Hematopoietic multipotent progenitor cell treated with erythropoietin and hydrocortisone succinate and interleukin-3 and kit ligand, for 15 days (in vitro differentiated cells): ENCODE data around the gene RNASE13.
A peak's percentile ranks its signal among the peaks of the same experiment; 100 is the strongest.

Experiments
- DNase-seq: peaks from one replicate; pipeline ENCODE4 v3.0.0-alpha.2; 2015; ENCODE audit warnings: low spot score

RNASE13 gene

GRCh38 chr14:21034707-21035106 lies at the start of gene RNASE13:
Gene RNASE13, minus strand, starts transcription at chr14:21034807. Its CDS starts 519 bp downstream, at chr14:21034288.
- no peak for DNase-seq

DNA sequence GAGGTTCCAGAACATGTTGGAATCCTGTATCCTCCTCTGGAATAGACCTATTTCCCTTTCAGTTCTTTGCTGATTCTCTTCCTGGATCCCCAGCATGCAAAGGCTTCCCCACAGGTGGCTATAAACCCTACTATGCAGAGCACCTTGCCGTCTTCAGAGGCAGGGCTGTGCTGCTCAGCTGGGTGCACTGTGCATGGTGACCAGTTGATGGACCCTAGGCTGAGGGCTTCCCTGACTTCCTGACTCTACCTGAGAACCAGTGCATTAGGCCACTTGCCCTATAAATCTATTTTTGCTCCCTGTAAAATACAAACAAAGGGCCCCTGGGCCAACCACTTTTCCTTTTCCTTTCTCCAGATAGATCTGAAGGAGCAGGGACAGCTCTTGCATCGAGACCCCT lies 49.8 kb upstream of the RNASE13 start:
- DNase-seq = no peak

DNA sequence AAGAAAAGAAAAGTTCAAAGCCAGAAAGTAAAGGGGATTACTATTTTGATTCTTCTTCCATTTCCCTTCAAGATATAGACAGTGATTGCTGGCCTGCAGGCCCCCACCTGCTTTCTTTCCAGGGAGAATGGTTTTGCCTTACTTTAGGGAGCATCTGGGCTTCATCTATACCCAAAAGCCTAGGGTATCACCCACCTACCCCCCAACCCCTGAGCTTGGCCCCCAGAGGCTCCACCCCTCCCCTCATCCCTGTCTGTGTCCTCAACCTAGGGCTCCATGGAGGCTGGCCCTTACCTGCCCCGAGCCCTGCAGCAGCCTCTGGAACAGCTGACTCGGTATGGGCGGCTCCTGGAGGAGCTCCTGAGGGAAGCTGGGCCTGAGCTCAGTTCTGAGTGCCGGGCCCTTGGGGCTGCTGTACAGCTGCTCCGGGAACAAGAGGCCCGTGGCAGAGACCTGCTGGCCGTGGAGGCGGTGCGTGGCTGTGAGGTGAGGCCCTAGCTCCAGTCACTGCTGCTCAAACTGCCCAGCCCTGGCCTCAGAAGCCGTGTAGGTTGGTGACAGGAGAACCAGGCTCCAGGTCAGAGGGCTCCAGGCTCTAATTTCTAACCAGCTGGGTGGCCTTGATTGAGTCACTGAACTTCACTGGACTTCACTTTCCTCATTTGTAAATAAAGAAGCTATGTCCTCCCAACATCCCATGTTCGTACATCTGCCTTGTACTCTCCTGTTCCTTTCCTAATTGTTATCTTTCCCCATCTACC lies 49.1 kb upstream of the RNASE13 start:
- DNase-seq = no peak

GRCh38 chr14:21081521-21082142 lies 47.0 kb upstream of the RNASE13 start:
- no peak for DNase-seq

- no peak for DNase-seq
Observed at GRCh38 chr14:21078726-21079125, 44.1 kb upstream of the RNASE13 start.

- no peak for DNase-seq
Observed at GRCh38 chr14:21078287-21078686, 43.7 kb upstream of the RNASE13 start.

DNA sequence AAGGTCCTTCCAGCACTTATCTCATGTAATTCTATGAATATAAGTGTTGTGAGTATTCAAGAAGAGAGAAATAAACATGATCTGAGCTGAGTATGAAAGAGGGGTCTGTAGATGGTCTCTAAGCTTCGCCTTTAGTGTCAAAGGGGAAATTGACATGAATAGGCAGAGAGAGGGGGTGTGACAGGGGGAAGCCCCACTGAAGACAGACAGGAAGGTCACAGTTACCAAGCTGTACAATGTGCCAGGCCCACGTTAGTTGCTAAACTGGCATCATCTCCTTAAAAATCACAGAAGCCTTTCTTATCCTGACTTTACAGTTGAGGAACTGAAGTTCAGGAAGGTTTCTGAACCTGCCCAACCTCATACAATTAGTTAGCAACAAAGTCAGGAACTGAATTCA lies 43.1 kb upstream of the RNASE13 start:
- no peak for DNase-seq

DNA sequence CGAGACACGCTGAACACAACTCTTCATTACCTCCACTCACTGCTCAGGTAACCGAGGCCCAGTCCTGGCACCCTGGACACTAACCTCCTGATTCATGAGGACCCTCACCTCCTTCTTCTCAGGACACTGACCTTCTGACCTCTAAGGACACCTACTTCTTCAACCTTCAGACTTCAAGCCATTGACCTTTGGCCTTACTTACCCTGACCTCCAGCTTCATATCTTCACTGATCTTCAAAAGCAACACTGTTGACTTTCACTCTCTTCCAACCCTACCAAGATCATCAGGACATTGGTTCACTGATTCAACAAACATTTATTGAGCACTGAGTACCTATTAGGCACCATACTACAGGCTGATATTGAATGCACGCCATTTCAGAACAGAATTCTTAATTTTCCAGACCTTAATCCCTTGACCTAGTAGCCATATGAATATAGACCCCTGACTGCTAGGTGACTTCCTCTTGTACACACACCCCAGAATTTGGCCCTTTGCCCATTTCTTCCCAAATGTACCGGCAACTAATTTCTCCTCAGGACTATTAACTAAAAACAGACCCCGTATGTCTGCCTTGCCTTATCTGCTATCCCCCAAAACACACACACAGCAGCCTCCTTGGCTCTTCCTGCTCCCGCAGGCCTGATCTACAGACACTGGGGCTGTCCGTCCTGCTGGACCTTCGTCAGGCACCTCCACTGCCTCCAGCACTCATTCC lies 41.3 kb upstream of the RNASE13 start:
- DNase-seq = no peak

DNA sequence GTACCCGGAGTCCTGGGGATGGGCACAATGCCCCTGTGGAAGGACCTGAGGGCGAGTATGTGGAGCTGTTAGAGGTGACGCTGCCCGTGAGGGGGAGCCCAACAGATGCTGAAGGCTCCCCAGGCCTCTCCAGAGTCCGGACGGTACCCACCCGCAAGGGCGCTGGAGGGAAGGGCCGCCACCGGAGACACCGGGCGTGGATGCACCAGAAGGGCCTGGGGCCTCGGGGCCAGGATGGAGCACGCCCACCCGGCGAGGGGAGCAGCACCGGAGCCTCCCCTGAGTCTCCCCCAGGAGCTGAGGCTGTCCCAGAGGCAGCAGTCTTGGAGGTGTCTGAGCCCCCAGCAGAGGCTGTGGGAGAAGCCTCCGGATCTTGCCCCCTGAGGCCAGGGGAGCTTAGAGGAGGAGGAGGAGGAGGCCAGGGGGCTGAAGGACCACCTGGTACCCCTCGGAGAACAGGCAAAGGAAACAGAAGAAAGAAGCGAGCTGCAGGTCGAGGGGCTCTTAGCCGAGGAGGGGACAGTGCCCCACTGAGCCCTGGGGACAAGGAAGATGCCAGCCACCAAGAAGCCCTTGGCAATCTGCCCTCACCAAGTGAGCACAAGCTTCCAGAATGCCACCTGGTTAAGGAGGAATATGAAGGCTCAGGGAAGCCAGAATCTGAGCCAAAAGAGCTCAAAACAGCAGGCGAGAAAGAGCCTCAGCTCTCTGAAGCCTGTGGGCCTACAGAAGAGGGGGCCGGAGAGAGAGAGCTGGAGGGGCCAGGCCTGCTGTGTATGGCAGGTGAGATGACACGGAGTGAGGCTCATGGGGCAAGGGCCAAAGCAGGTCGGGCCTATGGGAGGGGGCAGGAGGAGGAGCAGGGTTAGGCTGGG lies 40.0 kb upstream of the RNASE13 start:
- no peak for DNase-seq

DNA sequence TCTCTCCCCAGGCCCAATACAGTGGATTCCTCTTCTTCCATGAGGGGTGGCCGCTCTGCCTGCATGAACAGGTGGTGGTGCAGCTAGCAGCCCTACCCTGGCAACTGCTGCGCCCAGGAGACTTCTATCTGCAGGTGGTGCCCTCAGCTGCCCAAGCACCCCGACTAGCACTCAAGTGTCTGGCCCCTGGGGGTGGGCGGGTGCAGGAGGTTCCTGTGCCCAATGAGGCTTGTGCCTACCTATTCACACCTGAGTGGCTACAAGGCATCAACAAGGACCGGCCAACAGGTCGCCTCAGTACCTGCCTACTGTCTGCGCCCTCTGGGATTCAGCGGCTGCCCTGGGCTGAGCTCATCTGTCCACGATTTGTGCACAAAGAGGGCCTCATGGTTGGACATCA lies 39.3 kb upstream of the RNASE13 start:
- DNase-seq = no peak

DNA sequence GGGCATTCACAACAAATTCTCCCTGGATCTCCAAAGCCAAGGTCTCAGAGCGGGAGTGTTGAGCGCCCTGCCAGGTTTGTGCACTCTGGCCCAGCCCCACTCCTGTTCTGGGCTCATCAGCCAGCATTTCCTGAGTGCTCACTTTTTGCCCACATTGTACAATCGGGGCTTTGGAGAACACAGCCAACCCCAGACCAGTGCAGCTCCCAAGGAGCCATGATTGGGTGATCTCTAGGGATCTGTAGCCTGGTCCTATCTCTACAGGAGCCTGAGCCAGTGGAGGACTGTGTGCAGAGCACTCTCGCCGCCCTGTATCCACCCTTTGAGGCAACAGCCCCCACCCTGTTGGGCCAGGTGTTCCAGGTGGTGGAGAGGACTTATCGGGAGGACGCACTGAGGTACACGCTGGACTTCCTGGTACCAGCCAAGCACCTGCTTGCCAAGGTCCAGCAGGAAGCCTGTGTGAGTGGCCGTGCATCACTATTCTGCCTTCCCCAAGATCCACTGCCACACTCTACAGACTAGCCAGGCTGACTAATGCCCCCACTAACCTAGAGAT lies 38.3 kb upstream of the RNASE13 start:
- DNase-seq = no peak

DNA sequence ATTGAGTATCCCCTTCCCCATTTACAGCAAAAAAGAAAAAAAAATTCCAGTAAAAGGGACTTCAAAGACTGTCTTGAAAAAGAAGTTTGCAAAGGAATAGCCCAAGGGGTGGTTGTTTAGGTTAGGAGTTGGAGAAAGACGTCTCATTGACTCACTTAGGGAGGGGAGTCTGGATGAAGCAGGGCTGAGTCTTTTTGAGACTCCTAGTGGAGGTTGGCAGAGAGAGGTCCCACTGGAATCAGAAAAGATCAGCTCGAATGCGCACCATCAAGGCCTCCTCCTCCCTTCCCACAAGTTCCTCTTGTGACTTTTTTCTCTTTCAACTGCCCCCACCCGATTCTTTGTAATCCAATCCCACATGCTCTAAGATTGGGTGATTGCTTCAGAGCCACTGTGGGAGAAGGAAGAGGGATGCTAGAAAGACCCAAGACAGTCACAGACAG lies 37.4 kb upstream of the RNASE13 start:
- no peak for DNase-seq

DNA sequence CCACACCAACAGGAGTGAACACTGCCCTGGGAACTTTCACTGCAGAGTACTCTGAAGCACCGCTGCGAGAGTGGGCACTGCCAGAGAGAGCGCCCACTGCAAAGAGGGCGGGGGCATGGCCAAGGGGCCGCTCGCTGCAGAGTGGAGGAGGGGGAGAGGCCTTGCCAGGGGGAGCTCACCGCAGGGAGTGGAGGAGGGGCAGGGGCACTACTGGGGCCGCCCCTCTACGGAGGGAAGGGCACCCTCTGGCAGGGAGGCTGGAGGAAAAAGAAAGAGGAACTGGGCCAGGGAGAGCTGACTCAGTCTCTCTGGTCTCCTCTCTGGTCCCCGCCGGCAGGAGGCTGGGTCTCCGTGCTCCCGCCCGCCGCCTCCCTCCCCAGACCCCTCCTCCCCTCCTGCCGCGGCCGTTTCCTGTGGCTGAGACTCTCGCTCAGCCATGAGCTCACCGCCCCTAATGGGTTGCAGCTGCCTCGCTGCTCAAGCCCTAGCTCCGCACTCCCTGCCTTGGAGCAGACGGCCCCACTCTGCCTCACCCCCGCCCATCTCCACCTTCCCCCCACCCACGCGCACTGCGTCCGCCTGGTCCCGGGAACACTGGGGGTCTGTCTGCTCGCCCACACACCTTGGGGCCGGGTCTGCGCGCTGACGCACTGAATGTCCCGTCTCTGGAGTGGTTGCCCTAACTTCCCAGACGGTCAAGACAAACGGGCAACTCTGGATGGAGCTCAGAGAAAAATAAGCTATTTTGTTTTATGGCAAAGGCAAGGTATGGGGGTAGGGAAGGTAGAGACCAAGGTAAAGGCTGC lies 36.8 kb upstream of the RNASE13 start:
- no peak for DNase-seq

GRCh38 chr14:21070610-21071224 lies 36.1 kb upstream of the RNASE13 start:
- no peak for DNase-seq

- no peak for DNase-seq
Observed at GRCh38 chr14:21070083-21070609, 35.5 kb upstream of the RNASE13 start, which contains the start of gene ARHGEF40. Gene ARHGEF40, plus strand, starts transcription at chr14:21070304. Its CDS starts 93 bp downstream, at chr14:21070397.

DNA sequence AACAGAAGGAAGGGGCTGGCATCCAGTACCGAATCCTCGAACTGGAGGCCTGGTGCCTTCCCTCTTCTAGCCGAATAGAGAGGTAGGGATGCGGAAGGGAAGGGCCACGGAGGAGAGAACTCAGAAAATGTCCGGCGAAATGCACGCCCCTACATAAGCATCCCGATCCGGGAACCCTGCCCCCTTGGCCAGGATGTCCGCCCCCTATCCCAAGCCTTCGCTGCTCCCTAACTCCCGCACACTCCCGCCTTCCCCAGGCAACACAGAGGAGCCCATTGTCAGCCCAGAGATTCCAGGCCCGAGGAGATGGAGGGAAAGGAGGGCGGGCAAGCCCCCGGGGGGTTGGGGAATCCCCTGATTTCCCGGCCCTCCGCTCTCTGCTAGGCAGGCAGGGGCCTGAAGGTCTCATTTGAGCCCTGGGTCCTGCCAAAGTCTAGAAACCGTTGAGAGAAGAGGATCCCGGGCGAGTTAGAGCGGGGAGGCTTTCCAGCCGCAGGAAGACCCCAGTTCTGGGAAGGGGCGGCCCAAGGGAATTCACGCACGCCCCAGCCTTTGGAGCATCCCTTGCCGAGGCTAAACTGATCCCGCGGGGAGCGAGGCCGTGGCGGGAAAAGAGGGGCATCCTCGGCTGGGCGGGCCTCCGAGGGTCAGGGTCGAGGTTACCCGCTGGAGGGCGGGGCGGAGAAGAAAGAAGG lies 34.9 kb upstream of the RNASE13 start:
- DNase-seq = no peak

DNA sequence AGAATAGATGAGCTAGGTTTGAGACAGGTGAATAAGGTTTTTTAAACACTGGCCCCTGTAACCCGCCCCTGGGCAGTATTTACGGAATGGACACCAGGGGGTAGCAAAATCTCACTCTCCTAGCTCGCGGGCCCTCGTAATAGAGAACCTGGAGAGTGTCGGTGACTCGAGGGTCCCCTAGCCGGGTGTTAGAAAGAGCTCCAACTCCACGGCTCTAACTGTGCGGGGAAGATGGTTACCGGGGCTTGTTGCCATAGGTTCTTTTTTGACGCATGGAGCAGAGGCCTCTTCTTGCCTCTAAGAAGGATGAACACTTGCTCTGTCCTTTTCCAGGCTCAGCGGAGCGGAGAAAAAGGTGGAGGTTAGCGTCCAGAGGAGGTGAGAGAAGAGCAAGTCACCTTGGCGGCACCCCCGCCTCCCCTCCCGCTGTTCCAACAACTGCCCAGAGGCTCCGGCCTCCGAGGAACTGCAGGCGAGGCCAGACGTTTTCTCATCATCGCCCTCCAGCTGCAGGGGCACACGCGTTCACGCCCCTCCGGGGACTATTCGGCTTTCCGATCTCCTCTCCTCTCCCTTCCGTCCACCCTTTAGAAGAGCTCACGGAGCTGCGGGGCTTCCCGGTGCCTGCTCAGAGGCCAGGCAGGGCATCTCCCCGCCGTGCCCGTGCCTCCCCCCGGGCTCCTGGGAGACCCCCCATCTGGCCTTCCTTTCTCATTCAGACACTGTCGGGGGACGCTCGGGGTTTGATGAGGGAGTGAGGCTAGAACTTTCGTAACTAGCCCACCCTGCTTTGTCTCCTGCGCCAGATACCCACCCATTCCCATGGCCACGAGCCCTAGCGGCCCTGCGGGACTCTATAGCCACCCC lies 34.1 kb upstream of the RNASE13 start:
- peak; percentile 28 for DNase-seq

DNA sequence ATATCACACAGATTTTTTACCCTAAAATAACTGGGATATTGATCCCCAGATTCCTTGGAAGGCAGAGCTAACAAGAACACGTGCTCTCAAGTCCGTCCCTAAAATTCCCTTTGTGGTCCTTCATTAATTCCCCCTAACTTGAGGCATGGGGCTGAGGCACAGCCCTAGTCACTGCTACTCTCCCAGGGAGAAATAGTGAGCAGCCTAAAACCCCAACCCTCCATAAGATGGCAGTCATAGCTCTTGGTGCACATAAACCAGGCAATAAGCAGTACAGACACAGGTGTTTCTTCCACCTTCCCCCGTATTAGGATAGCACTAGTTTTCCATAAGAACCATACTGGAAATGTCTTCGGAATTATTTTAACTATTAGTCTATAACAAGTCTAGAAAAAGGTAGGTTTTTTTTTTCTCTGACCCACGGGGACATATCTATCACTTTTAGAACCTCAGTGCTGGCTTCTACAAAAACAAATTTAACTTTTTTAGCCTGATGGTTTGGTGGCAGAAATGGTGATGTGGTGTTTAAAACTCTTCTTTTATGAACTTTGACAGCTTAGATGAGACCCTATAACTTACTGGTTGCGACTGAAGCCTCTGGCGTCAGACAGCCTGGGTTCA lies 32.4 kb upstream of the RNASE13 start:
- no peak for DNase-seq
